ENCODE results near the gene IL27RA.
"Not testable (repeated sequence)": the region's sequence is repeated elsewhere in the genome, so short reads cannot be mapped to it uniquely, and the experiment has no call there.

The IL27RA gene

DNA sequence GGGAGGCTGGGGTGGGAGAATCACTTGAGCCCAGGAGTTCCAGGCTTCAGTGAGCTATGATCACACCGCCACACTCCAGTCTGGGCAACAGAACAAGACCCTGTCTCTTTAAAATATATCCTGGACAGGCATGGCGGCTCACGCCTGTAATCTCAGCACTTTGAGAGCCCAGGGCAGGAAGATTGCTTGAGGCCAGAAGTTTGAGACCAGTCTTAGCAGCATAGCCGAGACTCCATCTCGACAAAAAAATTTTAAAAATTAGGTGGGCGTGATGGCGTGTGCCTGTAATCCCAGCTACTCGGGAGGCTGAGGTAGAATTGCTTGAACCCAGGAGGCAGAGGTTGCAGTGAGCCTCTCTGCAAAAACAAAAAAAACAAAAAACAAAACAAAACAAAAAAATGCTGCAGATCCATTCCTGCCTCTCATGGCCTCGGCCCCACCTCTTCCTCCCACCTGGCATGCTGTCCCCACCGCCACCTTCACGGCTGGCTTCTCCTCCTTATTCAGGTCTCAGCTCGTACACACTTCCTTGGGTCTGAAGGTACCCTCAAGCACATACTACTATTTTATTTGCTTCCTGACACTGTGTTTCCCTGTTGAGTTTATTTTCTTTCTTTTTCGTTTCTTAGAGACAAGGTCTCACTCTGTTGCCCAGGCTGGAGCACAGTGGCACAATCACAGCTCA is 30.7 kb upstream of the IL27RA start:
- DNase-seq: no peak

DNA sequence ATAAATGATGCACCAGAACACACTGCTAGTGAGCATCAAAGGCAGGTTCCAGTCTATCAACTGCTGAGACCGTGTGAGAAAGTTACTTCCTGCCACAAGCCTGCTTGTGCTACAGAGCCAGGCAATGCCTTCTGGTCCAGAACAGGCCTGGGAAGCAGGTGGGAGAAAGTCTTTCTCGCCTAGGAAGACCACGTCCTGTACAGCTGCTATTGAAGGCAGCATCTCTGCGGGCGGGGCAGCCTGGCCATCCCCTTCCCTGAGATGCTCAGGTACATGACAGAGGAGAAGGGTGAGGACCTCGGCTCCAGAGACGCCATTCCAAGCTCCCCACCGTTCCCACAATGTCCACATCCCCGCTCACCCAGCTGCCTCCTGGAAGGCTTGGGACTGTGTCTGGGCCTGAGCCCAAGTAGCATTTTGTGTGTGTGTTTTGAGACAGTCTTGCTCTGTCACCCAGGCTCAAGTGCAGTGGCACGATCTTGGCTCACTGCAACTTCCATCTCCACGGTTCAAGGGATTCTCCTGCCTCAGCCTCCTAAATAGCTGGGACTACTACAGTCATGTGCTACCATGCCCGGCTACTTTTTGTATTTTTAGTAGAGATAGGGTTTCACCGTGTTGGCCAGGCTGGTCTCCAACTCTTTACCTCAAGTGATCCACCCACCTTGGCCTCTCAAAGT is 28.9 kb upstream of the IL27RA start:
- DNase-seq: no peak

DNA sequence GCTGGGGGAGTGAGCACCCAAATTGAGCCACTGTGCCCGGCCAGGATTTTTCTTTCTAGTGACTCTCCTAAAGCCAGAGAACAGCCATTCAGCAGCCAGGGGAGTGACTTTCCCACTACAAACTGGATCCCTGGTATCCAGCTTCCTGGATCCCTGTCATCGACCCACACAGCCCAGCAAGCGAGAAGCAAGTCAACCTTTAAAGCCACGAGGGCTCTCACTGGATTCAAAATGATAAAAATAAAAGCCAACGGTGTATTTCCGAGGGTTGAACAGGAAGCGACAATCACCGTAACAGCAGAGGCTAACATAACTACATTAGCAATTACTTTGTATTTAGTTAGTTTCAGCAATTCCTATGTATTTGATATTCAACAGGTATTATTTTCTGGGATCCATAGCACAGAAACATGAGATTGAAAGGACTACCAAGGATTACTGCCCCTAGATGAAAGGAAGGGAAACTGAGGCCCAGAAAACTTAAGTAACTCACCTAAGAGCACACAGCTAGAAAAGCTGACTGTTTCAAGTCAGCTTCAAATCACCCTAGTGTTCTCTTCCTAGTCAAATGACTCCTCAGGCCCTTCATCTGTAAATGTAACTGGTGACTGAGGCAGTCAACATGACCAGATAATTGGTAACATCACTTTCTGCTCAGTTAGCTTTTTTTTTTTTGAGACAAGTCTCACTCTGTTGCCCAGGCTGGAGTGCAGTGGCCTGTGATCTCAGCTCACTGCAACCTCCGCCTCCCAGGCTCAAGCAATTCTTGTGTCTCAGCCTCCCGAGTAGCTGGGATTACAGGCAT is 28.1 kb upstream of the IL27RA start:
- no peak for DNase-seq

DNA sequence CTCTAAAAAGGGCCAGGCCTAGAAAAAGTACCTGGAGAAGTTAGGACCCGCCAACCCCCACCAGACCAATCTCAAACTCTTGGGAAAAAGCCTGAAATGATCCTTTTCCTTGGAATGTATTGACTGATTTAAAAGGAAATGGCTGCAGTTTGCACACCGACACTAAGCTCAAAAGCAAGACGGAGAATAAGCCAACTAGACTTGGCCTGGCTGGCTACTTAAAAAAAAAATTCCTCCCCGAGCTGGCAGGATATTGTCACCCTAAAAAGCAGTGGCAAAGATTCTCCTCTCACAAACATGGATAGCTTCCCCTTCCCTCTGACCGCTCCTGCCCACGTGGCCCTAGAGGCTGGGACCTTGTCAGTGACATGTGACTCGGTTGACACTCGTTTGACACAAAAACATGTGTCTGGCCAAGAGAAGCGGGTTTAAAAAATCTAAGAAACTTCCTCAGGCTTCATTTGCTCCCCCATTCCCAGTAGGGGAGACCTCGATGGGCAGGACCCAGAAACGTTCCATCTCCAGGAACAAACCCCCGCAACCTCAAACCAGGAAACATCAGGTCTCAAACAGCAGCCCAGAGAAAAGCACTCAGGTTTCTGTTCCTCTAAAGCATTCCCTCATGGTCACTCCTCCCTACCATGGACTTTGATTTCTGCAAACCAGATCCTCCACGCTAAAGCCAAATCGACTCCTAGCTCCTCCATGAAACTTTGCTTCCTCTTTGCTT is 26.8 kb upstream of the IL27RA start:
- DNase-seq: no peak

DNA sequence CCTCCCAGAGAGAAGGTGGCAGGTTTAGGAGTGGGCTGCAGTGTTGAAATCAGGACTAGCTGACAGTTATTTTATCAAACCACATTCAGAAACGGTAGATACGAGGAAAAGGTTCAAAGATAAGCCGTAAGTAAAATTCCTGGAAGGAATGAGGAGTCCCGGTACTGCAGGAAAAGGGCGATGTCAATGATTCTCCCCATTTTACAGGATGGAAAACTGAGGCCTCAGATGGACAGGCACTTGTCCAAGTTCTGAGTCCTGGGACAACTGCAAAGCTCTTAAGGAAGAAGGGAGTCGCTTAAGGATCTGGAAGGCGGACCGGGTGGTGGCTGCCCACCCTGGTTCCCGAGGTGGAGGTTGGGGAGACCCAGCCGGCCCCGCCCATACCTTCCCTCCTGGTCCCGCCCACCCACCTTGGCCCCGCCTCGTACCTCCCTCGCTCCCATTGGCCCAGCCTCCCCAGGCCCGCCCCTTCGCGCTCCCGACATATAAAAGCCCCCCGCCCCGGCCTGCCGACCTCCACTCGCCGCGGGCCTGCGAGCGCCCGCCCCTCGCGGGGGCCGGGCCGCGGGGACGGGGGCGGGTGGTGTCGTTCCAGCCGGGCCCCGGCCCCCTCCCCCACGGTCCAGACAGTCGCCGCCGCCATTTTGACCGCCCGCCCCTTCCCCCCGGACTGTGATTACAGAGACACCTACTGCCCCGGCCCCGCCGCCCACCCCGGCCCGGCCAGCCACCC is 26.0 kb upstream of the IL27RA start:
- DNase-seq: peak; percentile 49

DNA sequence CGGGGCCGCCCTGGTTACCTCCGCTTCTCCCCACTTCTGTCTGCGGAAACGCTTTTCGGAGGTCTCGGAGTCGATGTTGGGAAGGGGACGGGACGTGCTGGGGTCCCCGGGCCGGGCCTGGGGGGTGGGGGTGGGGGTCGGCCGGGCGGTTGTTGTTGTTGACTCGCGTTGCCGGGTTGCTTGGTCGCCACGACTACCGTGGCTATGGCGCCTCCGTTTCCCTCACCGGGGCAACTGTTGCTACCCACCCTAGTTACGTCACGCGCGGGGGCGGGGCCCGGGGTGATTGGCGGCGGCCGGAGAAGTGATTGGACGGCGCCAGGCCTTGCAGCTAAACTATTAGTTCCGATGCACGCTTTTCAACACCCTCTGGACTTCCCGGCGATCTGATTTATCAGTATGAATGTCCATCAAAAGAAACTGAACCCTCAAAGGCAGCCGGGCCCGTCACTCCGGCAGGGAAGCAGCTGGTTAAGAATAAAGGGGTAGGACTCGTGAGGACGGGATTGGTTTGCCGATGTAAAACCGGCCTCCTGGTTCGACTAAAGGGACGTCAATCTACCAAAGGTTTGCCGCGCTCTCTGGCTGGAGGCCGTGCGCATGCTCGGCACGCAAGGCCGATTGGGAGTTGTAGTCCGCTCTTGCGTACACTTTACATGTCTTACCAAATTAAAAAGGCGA is 25.3 kb upstream of the IL27RA start, which contains the start of gene RFX1:
Gene RFX1 (minus strand): TSS at position 236 of the 681 bp plus-strand sequence. CDS start 12,477 bp downstream, outside the sequence.
- DNase-seq: peak; percentile 98

DNA sequence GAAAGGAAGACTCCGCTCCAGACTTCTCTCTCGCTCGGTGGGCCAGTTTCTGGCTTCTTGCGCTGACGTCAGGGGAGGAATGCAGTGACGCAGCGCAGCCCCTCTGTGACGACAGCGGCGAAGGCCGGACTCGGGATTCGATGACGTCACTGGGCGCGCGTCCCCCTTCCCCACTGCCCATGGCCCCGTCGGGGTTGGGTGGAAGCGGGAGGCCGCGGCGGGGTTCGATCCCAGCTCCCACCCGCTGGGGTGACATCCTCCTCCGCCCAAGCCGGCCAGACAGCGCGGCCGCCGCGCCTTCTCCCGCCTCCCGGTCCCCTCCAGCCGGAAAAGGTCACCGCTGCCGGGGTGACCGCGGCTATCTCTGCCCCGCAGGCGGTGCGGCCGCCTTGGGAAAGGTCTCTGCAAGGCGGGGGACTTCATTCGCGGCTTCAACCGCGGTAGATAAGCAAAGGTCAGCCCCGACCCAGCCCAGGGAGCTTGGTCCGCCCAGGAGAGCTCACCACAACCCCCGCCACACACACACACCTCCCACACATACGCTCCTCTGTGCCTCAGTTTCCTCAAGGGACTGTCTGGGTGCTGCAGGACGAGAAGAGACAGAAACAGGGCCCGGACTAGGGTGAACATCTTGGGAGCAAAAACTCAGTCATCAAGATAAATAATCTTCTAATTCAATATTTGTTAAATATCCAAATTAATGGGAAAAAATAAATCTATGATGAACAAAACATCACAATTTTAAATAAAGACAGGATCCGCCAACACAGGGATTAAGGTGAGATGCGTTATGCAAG is 24.6 kb upstream of the IL27RA start:
- no peak for DNase-seq

DNA sequence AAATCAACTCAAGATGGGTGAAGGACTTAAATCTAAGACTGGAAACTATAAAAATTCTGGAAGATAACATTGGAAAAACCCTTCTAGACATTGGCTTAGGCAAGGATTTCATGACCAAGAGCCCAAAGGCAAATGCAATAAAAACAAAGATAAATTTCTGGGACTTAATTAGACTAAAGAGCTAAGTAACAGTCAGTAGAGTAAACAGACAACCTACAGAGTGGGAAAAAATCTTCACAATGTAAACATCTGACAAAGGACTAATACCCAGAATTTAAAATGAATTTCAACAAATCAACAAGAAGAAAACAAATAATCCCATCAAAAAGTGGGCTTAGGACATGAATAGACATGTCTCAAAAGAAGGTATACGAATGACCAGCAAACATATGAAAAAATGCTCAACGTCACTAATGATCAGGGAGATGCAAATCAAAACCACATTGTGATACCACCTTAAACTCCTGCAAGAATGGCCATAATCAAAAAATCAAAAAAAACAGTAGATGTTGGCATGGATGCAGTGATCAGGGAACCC is 19.1 kb upstream of the IL27RA start:
- DNase-seq: no peak

DNA sequence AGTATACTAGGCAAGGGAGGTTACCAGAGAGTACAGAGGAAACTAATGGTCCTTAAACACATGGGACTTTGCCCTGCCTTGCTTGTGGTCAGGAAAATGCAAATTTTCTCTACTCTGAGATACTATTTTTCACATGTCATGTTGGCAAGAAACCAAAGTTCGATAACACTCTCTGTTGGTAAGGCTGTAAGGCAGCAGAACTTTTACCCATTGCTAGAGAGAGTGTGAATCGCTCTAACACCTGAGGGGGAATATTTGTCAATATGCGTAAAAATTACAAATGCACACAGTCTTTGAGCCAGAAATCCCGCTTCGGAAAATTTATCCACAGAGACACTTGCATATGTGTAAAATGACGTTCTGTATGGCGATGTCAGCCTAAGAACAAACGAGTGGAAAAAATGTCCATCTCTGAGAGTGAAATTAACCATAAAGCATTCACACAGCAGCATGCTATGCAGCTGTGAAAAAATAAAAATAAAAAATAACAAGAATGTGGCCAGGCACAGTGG is 16.0 kb upstream of the IL27RA start:
- no peak for DNase-seq

DNA sequence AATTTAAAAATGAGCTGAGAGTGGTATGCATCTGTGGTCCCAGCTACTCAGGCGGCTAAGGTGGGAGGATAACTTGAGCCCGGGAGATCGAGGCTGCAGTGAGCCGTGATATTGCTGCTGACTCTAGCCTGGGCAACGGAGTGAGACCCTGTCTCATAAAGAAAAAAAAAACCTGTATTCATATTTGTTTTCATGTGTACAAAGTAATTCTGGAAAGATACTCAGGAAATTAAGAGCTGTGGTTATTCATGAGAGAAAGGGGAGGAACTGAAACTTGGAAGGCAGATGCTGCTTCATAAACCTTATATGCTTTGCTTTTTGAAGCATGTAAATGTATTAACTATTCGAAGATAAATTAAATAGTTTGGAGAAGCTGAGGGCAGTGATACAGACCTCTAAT is 12.5 kb upstream of the IL27RA start:
- DNase-seq: no peak

DNA sequence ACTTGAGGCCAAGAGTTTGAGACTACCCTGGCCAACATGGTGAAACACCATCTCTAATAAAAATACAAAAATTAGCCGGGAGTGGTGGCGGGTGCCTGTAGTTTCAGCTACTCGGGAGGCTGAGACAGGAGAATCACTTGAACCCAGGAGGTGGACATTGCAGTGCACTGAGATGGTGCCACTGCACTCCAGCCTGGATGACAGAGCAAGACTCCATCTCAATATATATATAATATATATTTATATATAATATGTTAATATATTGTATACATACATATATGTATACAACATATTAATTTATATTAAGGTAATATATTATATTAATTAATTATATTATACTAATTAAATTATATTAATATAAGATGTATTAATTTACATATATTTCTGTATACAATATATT is 11.8 kb upstream of the IL27RA start:
- DNase-seq: not testable (repeated sequence)

DNA sequence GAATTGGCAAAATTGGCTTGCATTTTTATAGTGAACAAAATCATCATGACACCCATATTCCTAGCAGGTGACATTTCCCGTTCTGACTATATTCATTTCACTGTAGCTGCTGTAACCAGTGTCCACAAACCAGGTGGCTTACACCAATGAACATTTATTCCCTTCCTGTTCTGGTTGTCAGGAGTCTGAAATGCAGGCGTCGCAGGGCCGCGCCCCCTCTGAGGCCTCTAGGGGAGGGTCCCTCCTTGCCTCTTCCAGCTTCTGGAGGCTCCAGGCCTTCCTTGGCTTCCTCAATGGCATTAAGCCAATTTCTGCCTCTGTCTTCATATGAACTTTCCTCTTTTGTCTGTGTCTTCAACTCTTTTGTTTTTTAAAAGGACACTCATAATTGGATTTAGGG is 10.1 kb upstream of the IL27RA start:
- DNase-seq: no peak

DNA sequence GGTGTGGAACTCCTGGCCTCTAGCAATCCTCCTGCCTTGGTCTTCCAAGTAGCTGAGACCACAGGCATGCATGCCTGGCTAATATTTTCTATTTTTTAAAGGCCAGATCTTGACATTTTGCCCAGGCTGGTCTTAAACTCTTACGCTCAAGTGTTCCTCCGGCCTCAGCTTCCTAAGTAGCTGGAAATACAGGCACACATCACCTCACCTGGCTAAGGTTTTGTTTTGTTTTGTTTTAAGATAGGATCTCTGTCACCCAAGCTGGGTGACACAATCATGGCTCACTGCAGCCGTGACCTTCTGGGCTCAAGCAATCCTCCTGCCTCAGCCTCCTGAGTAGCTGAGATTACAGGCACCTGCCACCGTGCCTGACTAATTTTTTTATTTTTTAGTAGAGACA is 9.1 kb upstream of the IL27RA start:
- no peak for DNase-seq

DNA sequence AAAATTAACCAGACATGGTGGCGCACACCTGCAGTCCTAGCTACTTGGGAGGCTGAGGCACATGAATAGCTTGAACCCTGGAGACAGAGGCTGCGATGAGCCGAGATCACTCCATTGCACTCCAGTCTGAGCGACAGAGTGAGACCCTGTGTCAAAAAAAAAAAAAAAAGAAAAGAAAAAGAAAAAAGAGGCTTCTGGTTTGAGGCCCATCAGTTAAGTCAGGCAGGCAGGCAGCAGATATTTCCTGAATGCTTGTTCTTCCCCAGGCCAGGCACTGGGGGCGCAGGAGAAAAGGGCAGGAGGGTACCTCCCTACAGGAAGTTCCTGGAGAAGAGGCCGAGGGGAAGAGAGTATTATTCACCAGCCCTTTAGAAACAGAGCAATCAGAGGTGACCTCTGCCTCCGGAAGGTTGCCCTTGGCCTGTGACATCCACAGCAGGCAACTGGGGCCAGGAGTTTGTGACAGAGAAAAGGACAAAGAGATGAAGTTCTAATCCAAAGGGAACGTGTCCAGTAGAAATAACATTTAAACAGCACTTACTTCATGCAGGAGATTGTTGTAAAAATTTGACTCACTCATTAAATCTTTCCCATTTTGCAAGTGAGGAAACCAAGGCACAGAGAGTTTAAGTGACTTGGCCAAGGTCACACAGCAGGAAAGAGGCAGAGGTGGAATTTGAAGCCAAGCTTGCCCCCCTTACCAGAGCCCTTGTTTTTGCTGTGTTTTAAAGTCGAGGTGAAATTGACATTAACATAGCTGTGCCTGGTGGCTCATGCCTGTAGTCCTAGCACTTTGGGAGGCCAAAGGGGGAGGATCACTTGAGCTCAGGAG is 7.9 kb upstream of the IL27RA start:
- DNase-seq: no peak

DNA sequence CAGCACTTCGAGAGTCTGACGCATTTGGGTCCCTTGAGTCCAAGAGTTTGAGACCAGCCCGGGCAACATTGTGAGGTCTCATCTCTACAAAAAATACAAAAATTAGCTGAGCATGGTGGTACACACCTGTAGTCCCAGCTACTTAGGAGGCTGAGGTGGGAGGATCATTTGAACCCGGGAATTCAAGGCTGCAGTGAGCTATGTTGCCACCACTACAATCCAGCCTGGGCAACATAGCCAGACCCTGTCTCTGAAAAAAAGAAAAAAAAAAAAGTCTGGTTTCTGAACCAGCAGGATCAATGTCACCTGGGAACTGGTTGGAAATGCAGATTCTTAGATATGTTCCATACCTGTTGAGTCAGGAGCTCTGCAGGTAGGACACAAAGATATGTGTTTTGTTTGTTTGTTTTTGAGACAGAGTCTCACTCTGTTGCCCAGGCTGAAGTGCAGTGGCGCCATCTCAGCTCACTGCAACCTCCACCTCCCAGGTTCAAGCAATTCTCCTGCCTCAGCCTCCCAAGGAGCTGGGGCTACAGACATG is 4.8 kb upstream of the IL27RA start:
- DNase-seq: not testable (repeated sequence)

DNA sequence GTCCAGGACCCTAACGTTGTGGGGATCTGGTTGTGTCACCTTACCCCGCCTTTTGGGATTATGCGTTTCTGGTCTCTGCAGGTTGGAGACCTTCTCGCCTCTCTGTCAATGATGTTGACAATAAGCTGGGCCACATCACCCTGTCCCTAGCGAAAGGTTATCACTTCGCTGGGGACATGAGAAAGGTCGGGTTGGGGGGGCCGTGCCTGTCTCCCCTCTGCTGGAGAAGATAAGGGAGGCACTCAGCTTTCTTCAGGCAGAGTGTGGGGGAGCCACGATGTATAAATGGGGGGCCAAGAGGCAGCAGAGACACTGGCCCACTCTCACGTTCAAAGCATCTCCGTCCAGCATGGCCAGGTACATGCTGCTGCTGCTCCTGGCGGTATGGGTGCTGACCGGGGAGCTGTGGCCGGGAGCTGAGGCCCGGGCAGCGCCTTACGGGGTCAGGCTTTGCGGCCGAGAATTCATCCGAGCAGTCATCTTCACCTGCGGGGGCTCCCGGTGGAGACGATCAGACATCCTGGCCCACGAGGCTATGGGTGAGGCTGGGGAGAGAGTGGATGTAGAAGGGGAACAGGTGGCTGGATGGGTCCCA is 3.6 kb upstream of the IL27RA start, which contains the start of gene RLN3:
Gene RLN3 (plus strand): TSS at position 293 of the 595 bp plus-strand sequence. CDS start 57 bp downstream, at position 350.
- DNase-seq: no peak

DNA sequence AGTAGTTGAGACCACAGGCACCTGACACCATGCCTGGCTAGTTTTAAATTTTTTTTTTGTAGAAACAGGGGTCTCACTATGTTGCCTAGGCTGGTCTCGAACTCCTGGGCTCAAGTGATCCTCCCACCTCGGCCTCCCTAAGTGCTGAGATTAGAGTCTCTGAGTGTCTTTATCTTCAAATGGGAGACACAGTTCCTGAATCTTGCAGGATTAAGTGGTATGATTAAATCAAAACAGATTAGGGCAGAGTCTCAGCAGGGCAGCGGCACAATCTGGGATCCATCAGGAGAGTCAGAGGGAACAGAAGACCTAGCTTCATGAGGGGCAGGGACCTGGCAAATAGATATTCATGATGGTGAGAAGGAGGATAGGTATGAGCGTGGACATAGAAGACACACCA is 2.7 kb upstream of the IL27RA start:
- no peak for DNase-seq

DNA sequence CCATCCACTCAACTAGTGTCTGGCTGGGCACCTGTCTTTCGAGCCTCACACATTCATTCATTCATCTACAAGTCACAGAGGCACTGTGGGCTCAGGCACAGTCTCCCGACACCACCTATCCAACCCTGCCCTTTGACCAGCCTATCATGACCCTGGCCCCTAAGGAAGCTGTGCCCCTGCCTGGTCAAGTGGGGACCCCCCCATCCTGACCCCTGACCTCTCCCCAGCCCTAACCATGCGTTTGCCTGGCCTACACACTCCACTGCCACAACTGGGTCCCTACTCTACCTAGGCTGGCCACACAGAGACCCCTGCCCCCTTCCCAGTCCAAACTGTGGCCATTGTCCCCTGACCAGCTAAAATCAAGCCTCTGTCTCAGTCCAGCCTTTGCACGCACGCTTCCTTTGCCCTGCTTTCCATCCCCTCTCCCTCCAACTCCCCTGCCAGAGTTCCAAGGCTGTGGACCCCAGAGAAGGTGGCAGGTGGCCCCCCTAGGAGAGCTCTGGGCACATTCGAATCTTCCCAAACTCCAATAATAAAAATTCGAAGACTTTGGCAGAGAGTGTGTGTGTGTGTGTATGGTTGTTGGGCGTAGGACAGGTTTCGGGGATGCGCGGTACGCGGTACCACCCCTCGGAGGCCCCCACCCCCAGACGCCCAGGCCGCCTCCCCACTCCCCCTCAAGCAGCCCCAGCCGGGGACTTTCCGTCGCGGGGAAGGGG is 404 bp upstream of the IL27RA start:
- no peak for DNase-seq

Data from NCI-H748 treated with DMSO at 0.1 percent for 48 hours (cell line).